NCI-H460 (cell line): ENCODE results near the gene EML1. TPM values are rescaled to one million over a fixed set of nuclear protein-coding genes. Genes with fewer than 3 reads are reported as not detected.

Experiments
- DNase-seq: peaks from one replicate; pipeline ENCODE4 v3.0.0-alpha.2; 2016; ENCODE audit warnings: low read depth; ENCODE audit errors: extremely low read depth
- total RNA-seq: library from RNA; depleted of rRNA; stranded (reverse); fragments of >200 nt; shearing (Covaris generic); gene quantifications from 2 replicates; pipeline ENCODE4 v1.2.3, GENCODE V29; 2014

EML1 gene
- total RNA-seq, 1 experiment from 2014 or later, result 9.7 TPM

DNA sequence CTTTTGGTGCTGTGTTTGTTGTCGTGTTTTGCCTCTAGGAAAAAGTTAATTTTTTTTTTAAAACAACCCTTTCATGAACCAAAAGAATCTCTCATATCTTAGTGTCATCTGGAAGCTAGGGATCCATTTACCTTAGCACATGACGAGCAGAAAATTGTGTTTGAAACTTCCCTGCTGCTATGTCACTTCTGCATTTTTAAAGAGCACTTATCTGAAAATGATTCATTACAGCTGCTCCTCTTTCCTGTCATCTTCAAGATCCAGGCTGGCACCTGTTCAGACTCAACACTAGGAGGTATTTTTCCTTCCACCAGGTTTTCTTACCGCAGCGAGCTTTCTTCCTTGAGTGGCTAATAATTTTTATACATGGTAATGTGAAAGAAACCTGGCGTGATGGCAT, 67.0 kb downstream of the EML1 start:
- DNase-seq, result no peak

DNA sequence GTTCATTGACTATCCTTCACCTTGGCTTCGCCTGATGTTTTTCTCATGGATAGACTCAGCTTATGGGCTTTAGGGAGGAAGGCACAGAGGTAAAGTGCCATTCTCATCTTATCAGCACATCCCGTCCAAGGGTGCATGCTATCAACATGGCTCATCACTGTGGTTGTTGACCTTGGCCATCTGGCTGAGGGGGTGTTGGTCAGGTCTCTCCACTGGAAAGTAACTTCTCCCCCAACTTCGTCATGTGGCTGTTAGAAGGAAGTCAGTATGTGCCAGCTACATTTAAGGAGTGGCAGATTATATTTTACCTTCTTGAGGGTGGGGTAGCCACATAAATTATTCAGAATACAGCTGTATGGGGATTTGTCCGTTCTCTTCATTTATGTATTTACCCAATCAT, 68.9 kb downstream of the EML1 start:
- no peak for DNase-seq

DNA sequence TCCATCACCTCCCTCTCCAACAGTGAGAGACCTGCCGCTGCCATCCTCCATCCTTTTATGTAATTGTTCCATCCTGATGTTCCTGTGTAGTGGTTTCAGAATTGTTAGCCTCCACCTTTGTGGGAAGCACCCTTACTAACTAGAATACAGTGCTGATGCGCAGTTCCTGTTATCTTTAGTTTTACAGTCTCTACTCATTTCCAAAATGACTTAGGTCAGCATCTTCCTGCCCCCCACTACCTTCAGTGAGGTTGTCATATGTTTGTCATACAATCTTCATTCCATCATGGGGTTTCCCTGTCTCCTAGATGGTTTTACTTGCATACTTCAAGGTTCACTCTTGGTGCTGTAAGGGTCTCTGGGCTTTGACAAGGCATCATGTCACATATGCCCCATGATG, 69.8 kb downstream of the EML1 start:
- DNase-seq, result no peak

DNA sequence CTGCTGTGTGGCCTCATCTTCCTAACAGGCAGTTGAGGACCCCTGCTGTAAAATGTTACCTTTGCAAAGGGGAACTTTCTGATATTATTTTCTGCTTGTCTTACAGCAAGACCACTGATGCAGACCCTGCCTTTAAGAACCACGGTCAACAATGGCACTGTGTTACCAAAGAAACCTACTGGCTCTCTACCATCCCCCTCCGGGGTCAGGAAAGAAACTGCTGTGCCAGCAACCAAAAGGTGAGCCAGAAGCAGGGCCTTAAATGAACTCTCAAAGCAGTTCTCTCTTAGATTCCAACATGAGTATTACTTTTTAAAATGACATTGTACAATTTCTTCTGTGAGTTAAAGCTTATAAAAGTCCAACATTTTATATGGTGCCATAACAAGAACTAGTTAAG, 72.2 kb downstream of the EML1 start:
- no peak for DNase-seq

DNA sequence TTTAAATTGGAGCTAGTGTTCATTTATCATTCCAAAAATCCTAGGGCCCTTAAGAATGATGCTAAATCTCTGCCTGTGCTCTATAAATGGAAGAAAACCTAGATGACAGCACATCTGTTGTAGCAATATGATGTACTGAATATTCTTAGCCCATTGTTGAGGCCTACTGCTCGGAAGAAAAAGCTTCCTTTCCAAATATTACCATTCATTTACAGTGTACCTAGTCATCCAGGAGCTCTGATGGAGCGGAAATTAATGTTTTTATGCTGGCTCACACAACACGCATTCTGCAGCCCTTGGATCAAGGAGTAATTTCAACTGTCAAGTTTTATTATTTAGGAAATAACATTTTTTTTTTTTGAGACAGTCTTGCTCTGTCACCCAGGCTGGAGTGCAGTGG, 77.4 kb downstream of the EML1 start:
- no peak for DNase-seq

DNA sequence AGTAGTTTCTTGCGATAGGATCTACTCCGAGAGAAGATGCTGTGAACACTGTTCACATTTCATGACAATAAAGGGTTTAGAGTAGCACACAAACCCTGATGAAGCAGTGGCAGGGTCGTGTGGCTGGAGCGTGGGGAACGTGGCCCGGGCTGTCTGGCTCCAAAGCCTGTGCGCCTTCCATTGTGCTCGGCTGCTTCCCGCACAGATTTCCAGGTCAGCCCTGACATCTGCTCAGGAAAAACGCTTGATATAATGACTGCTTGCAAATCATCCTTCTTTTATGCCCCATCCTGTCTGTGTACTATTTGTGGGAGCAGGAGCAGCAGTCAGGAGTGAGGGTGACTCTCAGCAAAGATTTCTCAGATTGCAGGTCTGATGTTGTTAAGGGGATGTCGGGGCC, 78.6 kb downstream of the EML1 start:
- DNase-seq, result no peak

DNA sequence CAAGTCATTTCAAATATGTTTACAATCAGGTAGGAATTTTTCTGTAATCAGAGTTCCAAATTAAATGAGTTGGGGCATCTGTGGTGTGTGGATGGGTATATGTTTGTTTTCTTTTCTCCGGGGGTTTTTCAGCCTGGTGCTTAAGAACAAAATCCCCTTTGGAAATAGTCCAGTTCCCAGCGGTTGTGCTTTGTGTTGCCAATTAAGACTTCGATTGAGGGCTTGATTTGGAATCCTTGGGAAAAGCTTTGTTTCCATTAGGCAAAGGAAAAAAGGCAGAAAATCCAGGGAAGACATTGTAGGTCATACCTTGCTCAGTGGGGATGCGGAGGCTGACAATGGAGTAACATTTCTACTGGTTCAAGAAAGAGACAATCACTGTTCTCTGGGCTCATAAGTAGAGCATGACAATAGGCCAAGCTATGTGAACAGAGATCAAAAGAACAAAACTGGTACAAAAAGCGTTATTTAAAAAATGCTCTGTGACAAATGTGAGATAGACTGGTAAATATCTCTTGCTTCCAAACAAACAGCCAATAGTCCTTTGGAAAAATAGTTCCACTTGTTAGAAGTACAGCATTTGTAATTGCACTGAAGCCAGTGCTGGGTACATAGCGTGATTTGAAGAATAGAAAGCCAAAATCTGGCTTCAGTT, 79.7 kb downstream of the EML1 start:
- no peak for DNase-seq

DNA sequence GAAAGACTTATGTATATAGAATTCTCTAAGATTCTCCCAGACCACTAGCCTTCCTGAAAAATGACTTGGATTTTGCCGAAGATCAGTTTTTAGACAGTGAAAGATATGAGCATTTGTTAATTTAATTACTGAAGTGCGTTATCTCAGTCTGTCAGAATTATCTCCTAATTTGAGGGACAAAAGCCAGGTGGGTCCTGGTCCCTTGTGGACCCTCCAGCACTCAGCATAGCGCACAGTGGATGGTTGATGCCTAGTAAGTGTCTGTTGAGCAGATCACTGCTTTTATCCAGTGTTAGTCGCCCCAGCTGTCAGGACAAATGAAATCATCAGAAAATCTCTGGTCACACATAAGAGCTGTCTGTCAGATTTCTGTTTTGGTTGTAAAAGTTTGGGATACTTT, 80.4 kb downstream of the EML1 start:
- no peak for DNase-seq

DNA sequence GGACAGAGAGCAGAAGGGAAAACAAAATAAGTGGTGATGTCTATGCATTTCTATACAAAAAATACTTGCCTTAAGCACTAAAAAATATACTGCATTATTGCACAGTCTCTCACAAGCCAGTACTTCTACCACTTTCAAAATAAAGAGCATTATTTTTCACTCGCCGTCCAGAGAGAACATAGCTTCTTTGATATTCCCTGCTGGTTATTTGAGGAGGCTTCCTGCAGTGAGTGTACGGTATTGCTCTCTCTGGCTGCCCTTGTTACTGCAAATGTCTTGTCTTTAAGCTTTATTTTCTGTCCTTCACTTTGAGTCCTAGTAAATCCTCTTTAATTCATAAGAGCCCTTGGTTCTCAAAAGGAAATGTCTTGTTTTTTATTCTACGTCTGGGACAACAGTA, 81.1 kb downstream of the EML1 start:
- DNase-seq, result no peak

DNA sequence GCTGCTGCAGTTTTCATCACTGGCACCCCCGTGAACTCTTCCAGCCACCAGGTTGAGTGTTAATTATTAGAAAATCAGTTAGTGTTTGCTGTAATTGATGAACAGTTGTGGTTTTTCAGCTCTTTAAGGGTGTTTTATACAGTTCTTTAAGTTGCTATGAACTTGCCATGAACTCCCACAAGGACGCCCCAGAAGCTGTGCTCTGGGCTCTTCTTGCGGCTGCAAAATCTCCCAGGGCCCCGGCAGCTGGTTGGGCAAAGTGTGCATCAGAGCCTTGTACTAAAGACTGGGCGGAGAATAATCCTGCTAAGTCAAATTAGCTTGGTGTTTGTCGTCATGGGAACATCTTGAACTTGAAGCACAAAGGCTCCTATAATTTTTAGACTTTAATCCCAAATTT, 82.2 kb downstream of the EML1 start:
- no peak for DNase-seq

DNA sequence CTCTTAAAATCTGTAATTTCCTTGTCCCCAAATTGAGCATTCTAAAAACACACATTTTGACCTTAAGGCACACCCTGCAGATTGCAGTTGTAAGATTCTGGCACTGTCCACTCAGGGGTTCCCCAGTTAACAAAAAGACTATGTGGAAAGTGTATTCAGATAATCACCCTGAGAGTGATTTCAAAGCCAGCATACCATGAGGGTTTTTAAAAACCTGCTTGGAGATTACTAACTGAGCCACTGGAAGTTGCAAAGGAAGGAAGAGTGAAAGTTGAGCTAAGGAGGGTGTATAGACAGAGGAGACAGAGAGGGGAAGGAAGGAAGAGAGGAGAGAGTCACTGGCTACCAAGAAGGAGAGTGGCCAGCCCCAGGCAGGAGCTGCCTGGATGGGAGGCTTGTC, 82.6 kb downstream of the EML1 start:
- DNase-seq, result no peak

DNA sequence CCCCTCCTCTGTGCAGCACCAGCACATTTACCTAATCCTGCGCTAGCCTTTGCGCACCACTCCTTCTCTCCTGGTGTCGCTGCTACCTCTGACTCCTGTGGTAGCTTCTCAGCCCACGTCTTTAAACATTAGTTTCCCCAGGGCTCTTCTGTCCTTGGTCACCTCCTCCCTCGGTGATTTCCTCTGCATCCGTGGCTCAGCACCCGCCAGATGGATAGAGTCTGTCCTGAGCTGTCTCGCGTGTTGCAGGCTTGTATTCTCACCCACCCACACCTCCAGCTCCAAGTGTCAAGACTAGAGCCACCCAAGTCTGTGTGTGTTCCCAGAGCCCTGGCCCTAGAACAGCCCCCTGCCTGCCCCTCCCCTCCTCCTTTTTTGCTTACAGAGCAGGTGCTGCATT, 83.2 kb downstream of the EML1 start:
- no peak for DNase-seq

DNA sequence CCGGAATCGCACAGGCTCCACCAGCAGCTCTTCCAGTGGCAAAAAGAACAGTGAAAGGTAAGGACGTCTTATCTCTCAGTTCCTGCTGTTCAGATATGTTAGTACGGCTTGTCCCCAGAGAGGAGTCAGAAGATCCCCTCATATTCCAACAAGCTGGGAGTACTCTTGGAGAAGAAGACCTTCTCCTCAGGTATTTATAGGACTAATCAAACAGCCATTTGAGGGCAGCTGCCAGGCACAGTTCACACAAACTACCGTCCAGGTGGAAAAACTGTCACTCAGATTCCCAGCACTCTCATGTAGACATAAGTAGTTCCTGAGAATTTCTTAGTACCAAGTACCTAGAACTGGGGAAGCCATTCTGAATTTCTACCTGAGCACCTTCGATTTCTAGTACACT, 85.3 kb downstream of the EML1 start:
- no peak for DNase-seq

DNA sequence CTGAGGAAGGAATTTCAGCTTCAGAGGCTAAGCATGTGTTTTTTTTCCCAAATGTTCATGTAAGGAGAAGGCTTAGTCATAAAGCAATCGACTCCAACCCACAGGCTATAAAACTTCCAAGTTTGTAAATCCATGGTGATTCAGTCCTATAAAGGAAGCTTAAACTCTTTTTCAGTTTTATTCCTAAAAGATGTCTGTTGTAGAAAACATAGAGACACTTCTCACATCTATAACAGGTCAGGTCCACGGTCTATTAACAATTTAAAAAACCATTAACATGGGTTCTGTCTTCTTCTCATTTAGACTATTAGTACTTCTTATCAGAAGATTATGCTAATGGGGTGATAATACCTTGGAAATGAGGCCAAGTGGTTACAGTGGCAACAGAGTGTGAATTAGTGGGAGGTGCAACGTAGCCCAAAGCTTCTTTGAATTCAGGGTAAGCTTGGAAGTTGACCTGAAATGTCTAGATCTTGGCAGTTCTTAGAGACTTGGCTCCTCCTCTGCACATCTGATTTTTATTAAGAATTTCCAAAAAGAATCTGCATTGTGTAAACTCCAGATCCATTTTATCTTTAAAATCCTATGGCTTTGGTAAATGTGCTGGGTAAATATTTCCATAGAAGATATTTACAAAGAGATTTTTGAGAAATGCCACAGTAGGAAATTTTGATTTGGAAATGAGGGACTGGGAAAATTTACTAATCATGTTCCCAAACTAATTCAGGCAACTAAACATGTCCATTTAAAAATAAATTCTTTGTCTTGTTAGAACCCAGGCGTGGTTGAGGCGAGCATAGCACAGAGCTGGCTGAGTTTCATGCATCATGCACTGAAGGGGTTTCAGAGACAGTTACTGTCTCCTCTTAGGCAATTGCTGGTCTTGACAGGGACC, 86.4 kb downstream of the EML1 start:
- DNase-seq, result no peak

DNA sequence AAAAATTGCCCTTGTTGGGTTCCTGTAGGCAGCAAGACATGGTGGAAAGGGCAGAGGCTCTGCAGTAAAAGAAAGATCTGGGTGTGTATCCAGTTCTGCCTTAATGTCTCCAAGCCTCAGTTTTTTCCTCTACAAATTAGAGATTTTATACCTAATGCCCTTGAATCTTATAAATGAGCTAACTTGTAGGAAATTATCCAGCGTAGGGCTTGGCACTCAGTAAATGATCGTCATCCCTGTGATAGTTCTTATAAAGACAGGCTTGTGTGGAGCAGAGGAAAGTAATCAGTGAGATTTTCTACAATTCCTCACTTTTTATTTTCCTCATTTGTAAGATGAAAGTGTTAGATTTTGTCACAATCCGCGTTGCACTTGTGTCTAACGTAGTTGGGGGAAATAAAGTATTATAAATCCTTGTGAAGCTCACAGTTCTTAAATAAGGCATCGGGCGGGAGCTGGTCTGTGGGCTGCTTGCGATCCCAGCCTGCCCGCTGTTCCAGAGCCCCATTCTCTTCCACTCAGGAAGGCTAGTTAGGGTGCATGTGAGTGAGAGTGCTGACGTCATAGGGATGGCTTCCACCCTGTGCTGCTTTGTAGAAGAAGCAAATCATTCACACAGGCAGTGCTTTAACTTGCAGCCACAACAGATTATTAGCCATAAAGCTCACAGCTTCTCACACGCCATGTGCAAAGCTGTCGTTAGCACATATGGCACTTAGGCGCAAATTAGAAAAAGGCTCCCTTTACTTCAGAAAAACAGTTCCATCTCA, 87.6 kb downstream of the EML1 start:
- DNase-seq, result no peak

DNA sequence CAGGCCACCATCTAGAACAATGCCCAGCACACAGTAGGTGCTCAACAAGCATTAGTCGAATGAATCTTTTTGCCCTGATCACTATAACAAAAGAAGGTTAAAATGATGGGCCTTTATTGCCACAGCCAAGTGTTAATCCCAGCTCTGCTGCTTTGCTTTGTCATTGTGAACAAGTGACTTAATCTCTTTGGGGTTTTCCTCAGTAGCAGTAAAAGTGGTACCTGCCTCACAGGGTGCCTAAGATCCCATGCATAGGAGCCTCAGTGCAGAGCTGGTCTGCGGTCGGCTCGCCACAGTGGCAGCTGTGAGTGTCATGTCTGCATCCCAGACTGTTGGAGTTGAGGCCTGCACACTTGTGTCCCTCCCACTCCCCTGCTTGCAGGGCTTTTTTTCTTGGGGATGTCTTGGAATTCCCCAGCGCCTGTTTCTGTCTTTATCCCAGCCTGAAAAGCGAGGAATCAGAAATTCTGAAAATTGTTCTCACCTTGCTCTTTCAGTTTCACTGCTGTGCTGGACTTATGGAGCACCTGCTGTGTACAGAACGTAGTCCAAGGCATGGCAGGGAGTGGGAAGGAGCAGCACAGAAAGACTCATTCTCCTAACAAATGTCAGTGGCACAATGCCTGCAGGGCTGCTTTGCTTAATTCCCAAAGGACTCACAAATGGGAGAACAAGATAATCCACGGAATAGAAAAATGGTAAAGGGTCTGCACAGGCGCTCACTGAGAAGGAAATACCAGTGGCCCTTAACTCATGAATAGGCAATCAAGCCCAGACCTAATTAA, 90.8 kb downstream of the EML1 start:
- DNase-seq, result no peak

DNA sequence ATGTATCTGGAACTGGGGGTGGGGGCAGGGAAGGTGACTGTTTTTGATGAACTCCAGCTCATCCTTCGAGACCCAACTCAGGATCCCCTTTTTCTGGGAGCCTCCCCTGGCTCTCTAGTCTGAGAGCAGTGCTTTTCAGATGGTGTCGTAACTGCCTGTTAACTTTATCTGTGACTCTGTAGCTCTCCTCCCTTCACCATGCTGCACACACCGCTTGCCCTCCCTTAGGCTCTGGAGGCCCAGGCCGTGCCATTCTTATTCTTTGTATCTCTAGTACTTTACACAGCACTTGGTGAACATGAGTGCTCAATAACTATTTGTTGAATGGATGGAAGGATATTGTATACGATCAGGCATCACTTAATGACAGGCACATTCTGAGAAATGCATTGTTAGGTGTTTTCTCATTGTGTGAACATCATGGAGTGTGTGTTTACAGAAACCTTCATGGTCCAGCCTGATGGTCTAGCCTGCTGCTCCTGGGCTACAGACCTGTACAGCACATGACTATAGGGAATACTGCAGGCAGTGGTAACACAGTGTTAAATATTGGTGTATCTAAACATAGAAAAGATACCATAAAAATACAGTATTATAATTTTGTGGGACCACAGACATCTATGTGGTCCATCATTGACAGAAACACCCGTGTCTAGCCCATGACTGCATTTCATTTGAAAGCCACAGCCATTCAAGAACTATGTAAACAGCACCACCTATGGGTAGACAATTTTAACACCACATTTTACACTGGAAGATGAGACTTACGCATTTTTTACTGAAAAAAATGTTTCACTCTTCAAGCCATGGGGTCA, 91.8 kb downstream of the EML1 start:
- peak; percentile 64 for DNase-seq

DNA sequence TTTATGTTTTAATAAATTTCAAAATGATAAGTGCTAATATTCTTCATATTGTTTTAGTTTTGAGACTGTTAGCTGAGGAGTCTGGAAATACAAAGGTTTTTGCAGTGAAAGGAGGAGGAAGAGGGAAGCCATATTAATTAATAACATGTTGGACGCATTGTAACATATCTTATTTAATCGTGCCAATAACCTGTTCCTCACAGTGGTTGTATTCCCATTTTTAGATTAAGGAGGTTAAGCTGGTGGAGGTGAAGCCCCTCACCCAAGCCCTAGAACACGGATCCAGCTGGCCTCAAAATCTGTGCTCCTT, 92.4 kb downstream of the EML1 start:
- no peak for DNase-seq

DNA sequence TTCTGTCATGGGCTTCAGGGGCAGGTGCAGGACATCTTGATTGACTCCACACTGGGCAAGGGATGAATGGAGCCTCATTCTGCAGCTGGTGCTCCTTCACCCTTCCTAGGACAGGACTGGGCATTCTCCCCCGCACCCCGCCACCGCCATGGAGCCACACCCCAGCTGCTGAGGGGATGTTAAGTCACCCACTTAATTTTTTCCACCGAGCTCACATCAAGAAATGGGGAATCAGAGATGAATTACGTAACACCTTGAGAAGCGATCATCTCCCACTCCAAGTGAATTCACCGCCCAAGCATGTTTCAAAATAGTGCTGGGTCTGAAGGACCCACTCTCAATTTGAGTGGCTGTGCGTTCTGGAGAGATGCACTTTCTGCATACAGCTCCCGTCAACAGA, 94.2 kb downstream of the EML1 start:
- DNase-seq, result no peak

DNA sequence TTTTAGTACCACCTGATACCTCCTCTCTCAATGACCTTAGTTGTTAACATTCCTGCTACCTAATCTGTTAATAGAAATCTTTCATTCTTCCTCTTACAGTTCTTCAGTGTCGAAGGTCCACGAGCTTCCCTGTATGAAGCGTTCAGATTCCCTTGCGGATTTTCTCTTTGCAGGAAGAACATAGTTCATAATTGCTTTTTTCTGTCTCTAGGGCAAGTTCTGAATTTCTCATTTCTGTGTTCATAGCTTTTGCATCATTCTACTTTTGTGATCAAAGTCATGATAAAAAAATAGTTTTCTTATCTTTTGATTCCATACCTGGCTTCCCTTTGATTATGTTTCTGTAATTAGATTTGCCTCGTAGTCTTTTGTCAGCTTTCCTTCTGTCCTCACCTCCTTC, 94.9 kb downstream of the EML1 start:
- DNase-seq, result no peak
